GM18511 (cell line): Measurements from ENCODE around the gene HIF3A.
"Not testable (repeated sequence)": the region's sequence is repeated elsewhere in the genome, so short reads cannot be mapped to it uniquely, and the experiment has no call there.

Experiments
- ATAC-seq: cut with Tn5 transposase; IDR thresholded peaks from one replicate; pipeline ENCODE4 v1.9.1; 2021; ENCODE audit warnings: mild to moderate bottlenecking, moderate library complexity; ENCODE audit not compliant: unreplicated experiment

HIF3A gene

DNA sequence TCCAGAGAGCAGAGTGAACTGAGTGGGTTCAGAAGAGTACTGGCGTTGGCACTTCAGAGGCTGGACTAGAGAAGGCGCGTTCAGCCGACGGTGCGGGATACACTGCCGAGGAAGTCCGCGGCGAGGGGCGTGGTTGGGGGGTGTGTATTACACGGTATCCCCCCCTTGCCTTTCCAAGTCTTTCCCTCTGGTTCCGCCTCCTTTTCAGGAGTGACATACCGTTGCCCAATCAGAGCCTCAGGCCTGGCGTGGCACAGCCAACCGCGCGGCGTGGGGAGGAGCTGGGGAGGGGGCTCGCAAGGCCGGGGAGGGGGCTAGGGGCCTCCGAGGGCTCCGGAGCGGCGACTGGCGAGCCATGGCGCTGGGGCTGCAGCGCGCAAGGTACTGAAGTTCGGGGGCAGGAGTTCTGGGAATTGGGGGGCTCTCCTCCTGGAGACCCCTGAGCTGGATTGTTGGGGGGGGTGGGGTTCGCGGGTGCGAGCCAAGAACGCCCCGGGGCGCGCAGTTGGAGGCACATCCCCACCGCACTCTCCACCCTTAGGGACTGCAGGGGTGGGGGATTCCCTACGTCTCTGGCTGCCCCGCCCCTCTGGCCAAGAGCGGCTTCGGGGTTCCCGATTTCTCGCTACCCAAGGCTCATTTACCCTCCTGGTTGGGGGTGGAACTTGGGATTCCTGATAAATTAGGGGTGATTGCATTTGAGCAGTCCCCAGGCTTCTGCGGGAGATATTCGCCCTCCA is at the start of gene HIF3A:
TSS of gene HIF3A (plus strand) at position 321 of the 740 bp plus-strand sequence. CDS start at position 356, 35 bp downstream.
- no peak for ATAC-seq

DNA sequence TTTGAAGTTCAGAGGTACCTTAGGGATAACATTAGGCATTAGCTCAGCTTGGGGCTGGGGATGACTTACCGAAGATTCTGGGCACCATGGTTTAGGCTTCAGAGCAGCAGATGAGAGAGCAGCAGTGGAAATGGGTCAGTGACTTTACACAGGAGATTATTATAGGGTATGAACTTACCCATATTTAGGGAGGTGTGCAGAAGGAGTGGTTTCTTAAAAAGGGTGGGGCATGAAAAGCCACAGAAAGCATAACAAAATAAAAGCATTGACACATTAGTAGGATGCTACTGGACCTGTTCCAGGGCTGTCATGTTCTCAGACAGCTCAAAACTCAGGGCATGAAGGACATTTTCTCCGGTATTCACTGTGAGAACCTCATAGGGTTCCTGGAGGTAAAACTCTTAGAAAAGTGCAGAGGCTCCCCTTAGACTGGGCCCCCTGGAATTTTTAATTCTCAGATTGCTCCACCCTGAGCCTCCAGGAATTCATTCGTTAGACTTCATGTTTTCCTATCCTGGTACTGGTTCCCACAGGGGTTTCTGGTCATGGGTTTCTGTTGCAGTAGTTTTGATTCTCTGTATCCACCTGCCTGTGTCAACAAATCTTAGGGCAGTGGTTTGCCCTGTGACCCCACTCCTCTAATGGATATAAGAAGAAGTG is 46.6 kb upstream of the HIF3A start:
- ATAC-seq: no peak

DNA sequence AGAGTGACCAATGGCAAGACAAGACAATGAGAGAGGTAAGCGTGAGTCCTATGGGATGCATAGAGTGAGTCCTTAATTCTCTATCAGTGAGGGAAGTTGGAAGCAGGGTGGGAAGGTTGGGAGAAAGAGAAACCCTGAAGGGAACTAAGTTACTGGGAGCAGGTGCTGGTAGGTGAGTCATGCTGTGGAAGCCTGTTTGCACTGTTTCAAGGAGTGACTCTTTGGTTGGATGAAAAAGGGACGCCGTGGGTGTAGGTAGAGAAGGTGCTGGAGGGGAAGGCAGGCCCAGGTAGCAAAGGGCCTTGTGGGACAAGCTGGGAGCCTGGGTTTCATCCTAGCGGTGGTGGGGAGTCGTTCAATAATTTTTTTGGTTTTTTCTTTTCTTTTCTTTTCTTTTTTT is 45.4 kb upstream of the HIF3A start:
- ATAC-seq: no peak

DNA sequence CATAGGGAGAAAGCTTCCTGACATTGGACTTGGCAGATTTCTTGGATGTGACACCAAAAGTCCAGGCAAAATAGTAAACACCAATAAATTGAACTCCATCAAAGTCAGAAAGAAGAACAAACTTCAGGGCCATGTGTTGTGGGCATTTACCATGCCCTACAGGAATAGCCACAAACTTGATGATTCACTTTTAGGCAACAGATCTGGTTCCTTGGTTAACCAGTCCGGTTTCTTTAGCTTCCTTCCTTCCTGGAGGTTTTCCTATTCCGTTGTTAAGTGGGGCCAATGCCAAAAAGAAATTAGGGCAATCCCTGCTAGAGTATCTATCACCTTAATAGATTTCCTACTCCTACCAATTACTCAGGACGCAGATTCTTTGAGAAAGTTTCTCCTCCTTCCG is 42.1 kb upstream of the HIF3A start:
- no peak for ATAC-seq

DNA sequence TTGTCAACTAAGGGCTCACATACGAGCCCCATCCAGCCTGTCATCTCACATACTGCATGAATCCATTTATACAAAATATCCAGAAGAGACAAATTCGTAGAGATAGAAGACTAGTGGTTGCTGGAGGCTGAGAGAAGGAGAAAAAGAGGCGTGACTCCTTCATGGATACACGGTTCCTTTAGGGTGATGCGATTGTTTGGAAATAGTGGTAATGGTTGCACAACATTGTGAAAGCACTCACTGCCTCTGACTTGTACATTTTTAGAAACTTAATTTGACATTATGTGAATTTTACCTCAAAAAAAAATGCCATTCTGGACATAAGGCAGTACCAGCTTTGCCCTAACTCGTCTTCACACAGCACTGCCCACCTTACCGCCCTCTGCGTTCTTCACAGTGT is 40.0 kb upstream of the HIF3A start:
- ATAC-seq: no peak

DNA sequence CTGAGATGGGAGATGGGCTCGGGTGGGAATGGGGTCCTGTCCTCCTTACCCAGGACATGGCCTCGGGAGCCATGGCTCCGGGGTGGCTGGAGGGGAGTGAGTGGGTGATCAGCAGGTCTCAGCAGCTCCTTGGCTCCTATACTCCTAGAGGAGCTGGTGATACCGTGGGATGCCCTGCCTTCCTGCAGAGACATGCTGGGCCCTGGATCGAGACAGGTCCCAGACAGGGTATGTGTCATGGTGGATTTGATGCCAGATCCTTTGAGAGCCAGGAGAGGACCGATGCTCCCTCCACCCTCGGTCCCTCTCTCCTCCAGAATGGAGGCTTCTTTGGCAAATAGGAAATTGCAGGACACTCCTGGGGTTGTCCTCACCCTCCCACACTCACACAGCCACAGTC is 35.3 kb upstream of the HIF3A start:
- not testable (repeated sequence) for ATAC-seq

DNA sequence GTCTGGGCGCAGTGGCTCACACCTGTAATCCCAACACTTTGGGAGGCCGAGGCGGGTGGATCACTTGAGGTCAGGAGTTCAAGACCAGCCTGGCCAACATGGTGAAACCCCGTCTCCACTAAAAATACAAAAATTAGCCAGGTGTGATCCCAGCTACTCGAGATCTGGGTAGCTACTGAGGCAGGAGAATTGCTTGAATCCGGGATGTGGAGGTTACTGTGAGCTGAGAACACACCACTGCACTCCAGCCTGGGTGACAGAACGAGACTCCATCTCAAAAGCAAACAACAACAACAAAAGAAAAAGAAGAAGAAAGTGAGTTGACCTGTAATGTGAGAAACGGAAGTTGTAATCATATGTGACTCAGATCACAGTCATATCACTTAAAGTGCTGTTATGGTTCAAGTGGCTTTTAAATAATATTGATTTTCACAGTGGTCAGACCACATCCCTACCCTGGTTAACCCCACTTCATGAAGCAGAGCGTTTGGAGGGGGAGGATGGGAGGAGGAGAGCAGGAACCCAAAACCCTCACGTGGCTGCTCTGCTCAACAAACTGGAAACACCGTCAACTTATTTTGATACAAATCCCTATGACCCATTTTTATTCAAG is 34.1 kb upstream of the HIF3A start:
- peak; percentile 74 for ATAC-seq

DNA sequence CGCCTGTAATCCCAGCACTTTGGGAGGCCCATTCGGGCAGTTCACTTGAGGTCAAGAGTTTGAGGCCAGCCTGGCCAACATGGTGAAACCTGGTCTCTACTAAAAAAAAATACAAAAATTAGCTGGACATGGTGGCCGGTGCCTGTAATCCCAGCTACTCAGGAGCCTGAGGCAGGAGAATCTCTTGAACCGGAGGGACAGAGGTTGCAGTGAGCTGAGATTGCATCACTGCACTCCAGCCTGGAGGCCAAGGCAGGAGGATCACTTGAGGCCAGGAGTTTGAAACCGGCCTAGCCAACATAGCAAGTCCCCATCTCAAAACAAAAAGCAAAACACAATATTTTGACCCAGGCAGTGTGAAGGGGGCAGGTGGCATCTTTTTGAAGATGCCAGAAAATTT is 32.0 kb upstream of the HIF3A start:
- ATAC-seq: not testable (repeated sequence)

DNA sequence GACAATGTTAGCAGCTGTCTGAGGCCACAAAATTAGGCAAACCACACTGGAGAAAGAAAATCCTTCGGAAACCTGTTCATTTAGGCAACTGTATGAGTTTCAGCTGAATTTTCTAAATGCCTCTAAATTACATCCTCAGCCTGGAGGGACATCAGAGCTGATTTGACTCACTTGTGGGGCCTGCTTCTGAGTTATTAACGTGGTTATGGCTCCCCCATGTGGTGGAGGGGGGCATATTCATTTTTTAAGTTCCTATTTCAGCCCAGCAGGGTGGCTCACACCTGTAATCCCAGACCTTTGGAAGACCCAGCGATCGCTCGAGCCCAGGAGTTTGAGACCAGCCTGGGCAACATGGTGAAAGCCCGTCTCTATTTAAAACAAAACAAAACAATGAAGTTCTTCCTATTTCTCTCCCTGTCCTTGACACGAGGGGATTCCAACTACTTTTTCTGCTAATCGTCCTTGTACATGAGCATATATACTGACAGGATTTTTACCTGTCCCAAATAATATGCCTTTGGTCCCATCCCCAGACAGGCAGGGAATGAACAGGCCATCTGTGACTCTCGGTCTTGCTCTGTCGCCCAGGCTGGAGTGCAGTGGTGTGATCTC is 31.5 kb upstream of the HIF3A start:
- no peak for ATAC-seq

DNA sequence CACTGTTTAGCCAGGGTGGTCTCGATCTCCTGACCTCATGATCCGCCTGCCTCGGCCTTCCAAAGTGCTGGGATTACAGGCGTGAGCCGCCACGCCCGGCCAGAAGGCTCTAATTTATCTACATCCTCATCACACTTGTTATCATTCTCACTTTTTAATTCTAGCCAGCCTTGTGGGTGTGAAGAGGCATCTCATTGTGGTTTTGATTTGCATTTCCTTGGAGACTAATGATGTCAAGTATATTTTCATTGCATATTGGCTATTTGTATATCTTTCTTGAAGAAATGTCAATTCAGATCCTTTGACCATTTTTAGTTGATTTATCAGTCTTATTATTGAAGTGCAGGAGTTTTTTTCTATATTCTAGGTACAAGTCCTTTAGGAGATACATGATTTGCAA is 27.7 kb upstream of the HIF3A start:
- ATAC-seq: no peak

DNA sequence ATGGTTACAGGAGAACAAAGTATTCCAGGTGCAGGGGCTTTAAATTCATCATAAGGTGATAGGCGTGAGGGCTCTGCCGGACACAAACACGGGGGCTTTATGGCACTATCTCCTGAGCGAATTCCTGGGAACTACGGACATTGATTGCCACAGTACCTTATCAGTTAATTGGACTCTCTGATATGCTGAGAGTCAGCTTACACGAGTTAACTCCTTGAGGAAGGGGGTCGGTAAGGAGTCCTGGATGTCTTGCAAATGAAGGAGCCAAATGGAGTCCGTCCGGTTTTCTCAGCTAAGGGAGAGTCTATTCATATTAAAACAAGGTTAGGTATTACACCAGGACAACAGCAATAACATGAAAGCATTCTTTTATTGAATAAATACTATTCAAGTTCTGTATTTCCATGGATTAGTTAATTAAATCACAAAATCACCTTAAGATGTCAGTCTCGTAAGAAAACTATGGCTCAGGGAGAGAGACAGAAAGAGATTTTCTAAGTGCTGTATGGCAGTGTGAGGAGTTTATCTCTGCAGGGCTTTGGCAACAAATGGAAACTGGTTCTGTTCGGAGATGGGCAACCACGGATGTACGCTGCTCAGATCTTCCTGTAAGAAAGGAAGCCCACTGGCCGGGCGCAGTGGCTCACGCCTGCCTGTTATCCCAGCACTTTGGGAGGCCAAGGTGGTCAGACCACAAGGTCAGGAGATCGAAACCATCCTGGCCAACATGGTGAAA is 26.2 kb upstream of the HIF3A start:
- no peak for ATAC-seq

DNA sequence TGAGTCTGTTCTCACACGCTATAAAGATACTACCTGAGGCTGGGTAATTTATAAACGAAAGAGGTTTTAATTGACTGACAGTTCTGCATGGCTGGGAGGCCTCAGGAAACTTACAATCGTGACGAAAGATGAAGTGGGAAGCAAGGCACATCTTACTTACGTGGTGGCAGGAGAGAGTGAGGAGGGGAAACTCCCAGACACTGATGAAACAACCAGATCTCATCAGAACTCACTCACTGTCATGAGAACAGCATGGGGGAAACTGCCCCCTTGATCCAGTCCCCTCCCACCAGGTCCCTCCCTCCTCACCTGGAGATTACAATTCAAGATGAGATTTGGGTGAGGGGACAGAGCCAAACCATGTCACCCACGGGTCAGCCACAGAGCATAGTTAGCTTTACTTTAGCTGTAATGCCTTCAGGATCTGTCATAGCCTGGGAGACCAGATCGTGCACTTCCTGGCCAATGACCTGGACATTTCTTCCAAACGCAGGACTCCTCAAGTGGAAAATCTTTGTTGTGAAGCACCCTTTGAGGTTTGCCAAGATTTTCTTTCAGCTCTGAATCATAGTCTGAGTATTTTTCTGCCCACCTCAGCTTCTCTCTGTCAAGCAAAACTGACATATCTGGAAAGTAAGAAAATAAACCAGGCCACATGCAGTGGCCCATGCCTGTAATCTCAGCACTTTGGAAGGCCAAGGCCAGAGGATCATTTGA is 25.2 kb upstream of the HIF3A start:
- ATAC-seq: no peak

DNA sequence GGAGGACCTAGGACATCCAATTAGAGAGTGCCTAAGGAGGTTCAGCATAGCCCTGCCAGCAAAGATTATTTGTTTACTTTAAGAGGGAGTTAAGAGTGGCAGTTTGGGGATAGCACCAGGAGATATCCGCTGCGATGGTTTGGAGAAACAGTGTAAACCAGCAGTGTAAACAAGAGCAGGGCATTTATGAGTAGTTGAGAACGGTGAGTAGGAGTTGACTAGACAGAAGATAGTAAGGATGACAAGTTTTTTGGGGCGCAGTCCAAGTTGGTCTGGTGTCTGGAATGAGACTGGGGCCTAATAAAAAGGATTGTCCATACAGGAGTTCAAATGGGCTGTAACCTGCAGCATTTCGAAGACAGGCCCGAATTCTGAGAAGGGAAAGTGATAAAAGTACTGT is 22.9 kb upstream of the HIF3A start:
- ATAC-seq: not testable (repeated sequence)

DNA sequence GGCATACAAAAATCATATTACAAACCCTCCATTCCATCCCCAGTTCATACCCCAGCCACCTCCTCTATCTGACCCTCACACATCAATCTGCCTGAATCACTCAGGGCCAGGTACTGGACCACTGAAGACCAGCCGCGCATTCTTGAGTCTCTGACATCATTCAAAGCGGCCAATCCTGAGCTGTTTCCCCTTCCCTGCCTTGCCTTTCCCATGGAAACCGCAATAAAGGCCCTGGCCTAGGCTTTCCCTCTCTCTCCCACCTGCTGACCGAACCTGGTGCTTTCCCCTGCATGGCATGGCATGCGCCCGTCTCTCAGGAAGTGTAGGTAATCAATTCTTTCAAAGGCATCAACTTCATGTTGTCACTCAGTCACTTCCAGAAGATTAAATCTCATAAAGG is 17.7 kb upstream of the HIF3A start:
- no peak for ATAC-seq

DNA sequence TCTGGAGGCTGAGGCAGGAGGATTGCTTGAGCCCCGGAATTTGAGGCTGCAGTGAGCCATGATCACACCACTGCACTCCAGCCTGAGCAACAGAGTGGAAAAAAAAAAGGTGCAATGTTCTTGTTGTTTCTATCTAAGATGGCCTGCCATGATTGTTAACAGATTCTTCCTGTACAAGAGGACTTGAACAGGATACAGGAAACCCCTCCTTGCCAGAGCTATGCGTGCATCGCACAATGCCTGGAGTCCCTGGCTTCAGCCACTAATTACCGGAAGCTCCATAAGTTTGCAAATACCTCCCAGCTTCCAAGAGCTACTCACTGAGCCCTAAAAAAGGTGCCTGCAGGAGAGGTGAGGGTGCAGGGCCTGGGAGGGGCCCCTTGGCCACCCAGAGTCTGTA is 13.1 kb upstream of the HIF3A start:
- ATAC-seq: no peak

DNA sequence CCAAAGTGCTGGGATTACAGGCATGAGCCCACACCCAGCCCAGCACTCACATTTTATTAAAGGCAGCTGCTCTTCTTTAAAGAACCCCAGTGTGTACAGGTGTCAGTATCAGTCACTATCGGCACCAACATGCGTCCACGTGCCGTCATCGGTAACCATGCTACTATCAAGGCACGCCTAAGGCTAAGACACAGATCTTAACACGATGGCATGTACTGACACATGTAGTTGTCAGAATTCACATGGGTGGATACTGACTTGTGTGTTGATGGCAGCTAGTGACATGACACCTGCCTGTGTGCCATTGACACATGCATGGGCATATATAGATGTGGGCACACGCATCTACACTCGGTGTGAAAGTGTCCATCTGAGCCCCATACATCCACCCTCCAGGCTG is 12.2 kb upstream of the HIF3A start:
- ATAC-seq: no peak

DNA sequence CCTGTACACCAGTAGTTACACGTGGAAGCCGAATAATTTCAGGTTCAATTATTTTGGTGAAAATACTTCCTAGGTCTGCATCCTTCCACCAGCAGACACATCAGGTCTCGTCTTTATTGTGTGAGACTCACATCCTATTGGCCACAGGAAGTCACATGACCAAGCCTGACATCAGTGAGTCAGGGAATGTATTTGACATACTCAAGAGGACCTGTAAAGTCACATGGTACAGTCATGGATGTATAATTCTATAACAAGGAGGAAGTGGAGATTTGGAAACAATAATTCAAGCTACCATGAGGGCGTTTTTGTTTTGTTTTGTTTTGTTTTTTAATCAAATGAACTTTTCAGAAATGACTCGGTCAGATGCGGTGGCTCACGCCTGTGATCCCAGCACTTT is 9.3 kb upstream of the HIF3A start:
- ATAC-seq: no peak

DNA sequence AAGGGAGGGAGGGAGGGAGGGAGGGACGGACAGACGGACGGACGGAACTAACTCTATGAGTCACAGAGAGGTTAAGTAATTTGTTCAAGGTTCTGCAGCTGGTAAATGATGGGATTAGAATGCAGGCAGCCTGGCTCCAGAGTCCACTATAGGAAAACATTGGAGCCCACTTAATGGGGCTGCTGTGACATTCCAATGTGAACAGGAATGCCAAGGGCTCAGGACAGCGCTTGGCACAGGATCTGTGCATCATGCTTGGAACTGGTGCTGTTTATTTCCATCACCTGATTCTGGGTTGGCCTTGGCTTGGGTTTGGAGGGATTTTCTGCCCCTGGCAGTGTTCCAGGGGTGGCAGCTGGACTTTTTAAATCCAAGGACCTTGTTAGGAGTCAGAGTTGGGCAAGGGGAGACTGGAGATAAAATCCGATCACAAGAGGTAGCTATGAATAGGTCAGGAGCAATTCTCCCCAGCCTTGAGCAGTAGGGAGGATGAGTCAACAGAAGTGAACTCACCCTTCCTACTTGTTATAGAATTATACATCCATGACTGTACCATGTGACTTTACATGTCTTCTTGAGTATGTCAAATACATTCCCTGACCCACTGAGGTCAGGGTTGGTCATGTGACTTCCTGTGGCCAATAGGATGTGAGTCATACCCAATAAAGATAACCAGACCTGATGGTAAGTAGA is 7.8 kb upstream of the HIF3A start:
- no peak for ATAC-seq

DNA sequence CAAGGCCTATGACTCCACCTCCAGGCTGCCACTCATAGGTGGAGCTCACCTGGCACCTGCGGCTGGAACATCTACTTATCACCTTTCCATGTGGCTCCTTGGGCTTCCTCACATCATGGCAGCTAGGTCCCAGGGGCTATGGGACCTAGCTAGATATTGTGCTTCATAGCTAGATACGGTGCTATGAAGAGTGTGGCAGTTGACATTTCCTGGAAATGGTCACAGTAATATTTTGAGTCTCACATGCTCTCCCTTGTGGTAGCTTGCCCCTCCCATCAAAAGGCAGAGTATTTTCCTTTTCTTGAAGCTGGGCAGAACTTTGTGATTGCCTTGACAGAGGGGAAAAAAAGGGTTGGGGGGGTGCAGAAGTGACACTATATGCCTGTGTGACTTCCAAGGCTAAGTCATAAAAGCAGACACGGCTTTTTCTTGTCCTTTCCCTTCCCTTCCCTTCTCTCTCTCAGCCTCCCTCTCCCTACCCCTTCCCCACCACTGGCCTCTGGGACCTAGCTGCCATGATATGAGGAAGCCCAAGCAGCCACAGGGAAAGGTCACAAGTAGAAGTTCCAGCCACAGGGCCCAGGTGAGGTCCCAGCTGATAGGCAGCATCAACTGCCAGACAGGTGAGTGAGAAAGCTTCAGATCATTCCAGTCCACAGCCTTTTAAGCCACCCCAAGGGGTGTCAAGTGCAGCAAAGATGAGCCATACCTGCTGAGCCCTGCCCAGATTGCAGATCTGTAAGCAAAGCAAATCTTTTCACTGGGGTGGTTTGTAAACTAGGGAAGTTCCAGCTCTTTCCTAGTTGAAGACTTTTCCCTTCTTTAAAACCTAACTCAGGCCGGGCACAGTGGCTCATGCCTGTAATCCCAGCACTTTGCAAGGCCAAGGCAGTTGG is 6.9 kb upstream of the HIF3A start:
- no peak for ATAC-seq
